AG08396 (cell line): Measurements from ENCODE around the gene AGPAT2.

Experiments
- DNase-seq: peaks from one replicate; pipeline ENCODE4 v3.0.0; 2012; ENCODE audit warnings: low spot score, mixed read lengths

Gene AGPAT2

GRCh38 chr9:136661641-136662325, 25.5 kb downstream of the AGPAT2 start:
- DNase-seq: no peak

DNA sequence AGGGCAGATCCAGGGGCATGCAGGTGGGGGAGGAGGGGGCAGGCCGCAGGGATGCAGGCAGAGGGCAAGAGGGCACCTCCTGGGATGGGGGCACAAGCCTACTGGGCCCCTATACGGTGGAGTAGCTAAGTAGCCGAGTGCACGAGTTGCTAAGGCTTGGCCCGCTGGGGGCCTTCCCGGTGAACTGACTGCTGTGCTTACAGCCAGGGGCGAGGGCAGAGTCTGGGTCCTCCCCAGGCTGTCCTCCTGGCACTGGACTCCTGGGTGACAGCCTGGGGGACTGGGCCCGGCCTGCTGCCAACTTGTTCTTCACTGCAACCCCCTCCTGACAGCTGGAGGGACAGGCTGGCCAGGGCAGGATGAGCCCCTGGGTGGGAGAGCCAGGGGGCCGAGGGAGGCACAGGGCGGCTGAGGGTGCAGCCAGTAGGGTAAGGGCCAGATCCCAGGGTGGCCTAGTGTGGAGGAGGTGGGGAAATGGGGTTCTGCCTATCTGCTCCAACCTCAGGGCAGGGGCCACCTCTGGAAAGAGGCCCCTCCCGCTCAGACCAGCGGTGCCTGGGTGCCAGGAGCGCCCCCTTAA, 26.2 kb downstream of the AGPAT2 start:
- no peak for DNase-seq

DNA sequence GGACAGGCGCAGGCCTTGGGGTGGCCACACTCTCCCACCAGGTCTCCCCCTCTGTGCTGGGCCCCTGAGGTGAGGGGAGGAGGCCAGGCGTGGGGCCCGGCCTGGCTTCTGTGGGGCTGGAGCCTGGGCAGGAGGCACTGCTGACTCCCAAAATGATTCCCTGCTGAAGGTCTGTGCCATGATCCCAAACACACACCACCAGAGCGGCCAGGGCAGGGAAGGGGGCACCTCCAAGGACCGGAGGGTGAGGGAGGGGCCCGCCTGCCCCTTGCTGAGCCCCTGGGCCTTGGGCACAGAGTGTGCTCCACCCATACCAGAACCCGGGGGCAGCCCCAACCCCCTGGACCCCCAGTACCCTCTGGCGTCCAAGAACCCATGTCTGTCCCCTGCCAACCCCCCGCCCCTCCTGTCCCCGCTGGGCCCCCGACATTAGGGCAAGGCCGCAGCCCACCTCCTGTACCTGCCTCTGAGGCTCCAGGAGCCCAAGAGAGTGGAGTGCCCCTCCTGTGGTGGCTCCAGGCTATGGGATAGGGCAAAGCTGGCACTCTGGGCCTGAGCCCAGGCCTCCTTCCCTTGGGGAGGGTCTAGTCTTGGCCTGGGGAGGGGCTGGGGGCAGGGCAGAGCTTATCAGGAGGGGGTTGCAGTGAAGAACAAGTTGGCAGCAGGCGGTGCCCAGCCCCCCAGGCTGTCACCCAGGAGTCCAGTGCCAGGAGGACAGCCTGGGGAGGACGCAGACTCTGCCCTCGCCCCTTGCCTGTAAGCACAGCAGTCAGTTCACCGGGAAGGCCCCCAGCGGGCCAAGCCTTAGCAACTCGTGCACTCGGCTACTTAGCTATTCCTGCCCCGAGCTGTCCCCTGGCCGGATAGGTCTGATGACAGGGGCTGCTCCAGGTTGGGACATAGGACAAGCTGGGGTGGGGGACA, 27.1 kb downstream of the AGPAT2 start:
- no peak for DNase-seq

DNA sequence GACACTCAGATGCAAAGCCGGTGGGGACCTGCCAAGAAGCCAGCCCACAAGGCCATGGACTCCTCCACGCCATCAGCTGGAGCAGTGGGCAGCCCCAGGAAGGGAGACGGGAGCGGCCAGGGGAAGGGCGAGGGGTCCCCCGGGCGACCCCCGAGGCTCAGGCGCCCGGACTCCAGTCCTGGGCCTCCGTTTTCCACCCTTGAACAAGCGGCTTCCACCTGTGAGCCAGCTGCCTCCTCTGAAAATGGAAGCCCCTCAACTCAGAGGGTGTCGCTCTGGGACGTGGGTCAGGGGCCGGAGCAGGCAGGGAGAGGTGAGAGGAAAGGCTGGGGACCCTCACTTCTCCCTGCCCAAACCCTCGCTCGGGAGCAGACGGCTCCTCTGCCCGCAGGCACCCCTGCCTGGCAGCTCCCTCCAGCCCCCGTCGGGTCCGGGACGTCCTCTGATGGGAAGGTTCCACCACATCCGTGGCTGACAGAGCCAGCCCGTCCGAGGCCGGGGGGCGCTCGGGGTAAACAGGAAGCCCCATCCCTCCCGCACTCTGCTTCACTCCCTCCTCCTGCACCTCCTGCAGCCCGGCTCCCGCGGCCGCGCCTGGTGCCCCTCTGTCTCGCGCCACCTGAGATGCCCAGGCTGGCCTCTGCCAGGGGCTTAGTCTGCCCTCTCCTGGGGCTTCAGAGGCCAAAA, 28.3 kb downstream of the AGPAT2 start:
- DNase-seq: no peak

DNA sequence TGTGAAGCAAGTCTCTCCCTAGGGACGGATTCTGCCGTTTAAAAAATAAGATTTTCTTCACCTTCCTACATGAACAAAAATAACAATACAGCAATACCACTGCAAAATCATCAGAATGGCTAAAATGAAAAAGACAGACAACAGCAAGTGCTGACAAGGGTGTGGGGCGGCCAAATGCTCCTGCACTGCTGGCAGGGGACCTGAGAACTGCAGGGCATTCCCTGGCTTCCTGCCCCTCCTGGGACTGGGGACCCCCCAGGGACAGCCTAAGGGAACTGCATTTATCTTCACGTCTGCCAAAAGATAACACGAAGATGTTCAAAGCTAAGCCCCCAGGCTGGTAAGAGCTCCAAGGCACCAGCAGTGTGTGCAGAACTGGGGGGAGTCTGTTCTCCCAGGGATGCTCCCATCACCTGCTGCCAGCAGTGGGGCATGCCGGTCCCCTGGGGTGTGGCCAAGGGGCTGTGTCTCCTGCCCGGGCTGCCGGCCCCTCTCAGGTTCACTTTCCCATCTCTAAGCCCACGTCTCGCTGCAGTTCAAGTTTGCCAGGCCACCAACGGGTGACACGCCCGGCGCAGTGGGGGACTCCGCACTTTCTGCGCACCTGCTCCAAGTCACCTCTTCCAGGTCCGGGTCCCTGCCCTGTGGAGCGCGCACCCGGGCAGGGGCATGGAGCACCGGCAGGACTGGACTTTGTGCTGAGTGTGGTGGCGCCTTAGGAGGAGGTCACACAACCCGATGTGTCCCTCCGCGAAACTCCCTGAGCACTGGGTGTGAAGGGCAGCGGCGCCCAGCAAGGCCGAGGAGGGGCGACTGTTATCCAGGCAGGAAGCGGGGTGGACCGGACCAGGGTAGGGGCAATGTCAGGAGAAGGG, 29.0 kb downstream of the AGPAT2 start:
- DNase-seq: no peak

DNA sequence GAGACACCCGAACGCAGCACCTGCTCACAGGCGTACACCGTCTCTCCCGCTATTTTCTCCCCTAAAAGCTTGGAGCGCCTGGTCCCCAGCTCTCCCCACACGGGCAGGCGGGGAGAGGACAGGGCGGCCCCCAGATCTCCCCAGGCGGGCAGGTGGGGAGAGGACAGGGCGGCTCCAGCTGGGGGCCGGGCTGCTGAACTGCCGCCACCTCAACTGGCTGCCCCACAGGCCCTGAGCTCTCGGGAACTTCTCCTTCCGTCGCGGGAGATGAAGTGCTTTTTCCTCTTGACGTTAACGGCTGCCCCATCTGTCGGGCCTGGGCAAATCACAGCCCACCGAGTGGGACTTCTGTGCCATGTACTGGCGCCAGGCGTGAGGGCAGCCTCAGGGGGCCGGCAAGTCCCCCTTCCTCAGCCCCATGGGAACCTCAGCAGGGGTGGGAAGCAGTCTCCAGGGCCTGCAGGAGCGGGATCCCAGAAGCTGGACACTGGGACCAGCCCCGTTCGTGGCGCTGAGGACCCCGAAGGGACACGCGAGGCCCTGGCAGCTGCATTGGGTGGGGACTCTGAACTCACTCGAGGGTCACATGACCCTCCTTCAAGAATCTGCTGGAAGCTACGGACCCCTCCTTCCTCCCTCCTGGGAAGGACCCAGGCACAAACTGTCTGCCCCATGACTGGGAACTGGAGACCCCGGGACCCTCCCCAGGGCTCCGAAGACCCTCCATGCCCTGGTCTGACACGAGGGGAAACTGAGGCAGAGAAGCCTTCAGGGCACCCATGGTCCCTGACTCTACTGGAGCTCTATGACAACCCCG, 30.3 kb downstream of the AGPAT2 start:
- no peak for DNase-seq

GRCh38 chr9:136656183-136656738, 31.0 kb downstream of the AGPAT2 start:
- no peak for DNase-seq

DNA sequence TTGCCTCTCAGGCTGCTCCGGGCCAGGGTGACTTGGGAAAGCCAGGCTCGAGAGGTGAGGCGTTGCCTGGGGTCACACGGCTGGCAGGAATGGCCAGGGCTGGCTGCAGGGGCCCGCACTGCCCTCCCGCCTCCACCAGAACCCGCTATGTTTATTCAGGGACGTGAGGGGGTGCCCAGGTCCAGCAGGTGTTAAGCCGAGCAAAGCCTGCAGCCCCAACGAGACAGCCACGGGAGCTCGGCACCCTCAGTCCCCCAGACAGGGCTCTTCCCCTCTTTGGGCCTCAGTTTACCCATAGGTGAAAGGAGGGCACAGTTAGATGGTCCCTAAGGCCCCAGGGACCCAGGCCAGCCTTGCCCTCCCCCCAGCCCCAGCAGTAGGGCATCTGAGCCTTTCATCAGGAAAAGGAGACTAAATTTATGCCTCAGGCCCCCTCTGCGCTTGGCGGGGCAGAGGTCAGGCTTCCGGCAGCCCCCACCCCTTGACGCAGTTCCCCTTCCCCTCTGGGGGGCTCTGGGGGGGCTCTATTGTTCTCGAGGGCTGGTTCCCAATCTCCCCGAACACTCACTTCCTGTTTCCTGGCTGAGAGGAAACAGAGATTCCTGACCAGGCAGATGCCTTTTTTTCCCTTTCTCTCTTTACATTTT, 31.6 kb downstream of the AGPAT2 start:
- DNase-seq: no peak

DNA sequence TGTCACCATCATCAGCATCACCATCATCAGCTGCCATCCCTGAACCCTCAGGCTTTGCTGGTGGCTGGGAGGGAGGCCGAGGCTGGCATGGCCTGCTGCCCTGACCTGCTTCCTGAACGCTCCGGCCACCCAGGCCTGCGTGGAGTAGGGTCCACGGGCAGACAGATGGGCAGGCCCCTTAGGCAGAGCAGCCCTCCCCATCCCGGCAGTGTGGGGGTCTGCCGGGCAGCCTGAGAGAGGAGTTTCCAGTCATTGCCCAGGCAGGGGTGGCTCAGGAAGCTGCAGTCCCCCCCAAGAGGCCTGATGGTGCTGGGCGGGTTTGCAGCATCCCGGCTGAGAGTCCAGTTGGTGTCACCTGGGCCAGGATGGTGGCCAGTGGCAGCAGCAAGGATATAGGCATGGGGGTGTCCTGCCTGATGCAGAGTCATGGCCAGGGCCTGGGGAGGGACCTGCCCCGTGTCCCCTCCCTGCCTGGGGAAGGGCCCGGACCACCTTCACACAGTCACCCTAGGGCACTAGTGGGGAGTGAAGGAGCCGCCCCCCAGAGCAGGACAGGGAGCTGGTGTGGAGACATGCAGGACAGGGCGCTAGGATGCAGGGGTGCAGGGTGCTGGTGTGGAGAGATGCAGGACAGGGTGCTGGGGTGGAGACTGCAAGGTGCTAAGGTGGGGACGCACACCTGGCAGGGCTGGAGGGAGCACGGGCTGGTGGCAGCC, 32.3 kb downstream of the AGPAT2 start:
- DNase-seq: no peak

- no peak for DNase-seq
Observed at GRCh38 chr9:136653323-136654079, 33.8 kb downstream of the AGPAT2 start.

GRCh38 chr9:136651860-136652259, 35.4 kb downstream of the AGPAT2 start:
- DNase-seq: no peak

- DNase-seq: no peak
Observed at GRCh38 chr9:136650648-136651047, 36.6 kb downstream of the AGPAT2 start.

GRCh38 chr9:136650021-136650420, 37.2 kb downstream of the AGPAT2 start:
- DNase-seq: no peak

DNA sequence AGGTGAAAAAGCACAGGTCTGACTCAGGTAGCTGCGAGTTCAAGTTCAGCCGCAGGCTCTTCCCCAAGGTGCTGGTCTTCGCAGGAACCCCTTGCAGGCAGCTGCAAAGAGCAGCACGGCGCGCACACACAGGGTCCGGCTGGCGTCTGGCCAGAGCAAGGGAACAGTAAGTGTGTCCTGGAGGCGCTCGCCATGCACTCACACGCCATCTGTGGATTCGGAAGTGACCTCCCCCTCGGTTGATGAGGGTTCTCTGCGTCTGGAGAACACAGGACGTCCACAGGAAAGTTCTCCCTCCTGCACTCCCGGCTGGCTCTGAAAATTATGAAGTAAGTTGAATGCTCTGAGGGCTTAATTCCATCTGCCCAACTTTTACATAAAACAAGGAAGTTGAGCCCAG, 38.5 kb downstream of the AGPAT2 start:
- no peak for DNase-seq

DNA sequence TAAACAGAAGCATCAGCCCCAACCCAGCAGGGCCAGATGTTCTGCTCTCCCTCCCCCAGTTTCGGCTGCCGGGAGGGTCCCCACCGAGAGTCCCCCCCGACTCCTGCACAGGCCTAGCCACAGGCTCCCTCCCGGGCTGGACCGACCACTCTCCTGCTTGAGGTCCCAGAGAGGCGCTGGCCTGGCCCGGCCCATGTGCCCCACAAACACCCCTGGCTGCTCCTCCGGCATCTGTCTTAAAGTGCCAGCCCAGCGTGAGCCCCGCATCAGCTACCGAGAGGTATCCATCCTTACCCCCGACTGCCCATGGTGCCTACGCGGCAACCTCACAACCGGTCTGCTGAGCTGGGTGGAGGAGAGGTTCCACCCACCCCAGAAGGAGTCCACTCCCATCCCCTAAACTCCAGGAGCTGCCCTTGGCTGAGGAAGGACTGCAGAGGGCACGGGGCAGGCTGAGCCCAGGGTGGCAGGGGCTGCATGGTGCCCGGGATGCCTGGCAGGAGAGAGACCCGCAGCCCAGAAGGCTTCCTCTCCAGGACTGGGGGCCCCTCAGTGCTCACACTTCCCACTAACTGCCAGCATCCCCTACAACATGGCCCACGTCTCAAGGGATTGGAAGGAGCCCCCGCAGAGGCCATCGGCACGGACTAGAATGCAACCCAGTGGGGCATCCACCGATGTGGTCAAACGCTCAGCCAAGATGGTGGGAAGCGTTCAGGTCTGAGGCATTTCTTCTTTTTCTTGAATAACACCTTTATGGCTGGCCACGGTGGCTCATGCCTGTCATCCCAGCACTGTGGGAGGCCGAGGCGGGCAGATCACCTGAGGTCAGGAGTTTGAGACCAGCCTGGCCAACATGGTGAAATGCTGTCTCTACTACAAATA, 40.2 kb downstream of the AGPAT2 start:
- DNase-seq: no peak

- DNase-seq: no peak
Observed at GRCh38 chr9:136645903-136646754, 41.1 kb downstream of the AGPAT2 start.
